NCI-H187 (cell line): Measurements from ENCODE around the gene GALM.
"Not testable (repeated sequence)": the region's sequence is repeated elsewhere in the genome, so short reads cannot be mapped to it uniquely, and the experiment has no call there.

Source experiments
- DNase-seq, 2 experiments: peaks; one replicate each; lab custom pipeline; 2025; lab: John Stamatoyannopoulos, UW

The GALM gene

DNA sequence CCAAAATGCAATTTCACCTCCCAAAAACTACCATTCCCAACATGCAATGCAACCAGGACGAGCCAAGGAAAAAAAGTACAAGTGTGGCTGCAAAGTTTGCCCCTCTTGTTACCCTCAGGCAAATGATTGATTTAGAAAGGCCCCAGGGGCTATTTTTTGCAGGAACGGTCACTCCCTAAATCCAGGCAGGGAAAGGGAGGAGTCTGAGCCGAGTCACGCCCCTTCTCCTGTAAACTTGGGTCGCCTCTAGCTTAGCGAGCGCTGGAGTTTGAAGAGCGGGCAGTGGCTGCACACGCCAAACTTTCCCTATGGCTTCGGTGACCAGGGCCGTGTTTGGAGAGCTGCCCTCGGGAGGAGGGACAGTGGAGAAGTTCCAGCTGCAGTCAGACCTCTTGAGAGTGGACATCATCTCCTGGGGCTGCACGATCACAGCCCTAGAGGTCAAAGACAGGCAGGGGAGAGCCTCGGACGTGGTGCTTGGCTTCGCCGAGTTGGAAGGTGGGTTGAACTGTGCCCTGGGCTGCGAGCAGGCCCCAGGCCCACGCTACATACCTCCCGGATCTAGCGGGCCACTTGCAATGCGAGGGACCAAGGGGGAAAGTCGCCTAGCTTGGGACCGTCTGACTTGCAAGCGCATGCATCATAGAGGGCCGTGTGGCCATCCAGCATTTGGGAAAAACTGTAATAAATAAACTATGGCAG is at the start of gene GALM:
Gene GALM, plus strand, starts transcription at position 261 of the 702 bp plus-strand sequence. Its CDS starts 48 bp downstream, at position 309.
- DNase-seq: peak; percentile 58

DNA sequence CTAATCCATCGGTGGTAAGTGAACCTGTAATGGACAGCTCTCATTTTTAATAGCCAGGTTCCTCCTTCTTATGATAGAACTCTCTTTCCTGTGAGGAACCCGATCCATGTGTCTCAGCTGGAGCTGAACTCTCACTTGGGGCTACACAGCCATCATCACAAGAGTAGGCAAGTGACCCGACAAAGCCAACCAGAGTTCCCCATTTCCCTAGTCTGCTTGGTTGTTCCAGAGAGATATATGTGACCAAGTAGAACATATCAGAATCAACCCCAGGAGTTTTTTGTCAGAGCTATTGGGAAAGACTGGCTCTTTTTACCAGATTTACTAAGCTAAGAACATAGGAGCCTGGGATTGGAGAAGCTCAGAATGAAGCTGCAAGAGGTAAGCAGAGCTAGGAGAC is 48.6 kb upstream of the GALM start:
- no peak for DNase-seq

DNA sequence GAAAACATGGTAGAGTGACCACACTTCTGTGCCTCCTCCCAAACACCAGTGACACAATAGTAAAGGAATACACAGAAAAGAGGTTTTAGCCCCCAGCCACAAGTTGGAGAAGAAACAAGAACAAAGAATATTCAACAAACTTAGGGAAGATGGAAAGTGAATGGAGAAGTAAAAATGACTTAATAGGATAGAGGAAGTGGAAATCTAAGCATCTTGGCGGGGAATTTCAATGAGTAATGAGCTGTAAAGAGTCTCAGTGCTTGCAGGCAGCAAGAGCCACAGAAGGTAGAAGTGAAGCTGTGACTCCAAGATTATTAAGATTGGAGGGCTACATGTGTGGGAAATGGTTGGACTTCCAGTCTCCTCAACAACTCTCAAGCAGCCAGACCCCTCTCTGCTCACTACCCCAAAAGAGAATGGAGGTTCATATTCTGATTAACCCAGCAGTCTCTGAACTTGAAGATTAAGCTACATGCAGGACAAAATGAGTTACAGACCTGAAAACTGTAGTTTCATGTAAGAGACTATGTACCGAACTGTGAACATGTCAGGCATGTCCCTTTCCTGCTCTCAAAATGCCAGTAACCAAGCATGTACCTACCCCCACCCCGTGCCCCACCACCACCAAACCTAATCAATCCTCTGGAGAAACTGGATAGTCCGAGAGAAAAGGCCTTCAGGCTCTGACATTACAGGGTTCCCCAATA is 46.3 kb upstream of the GALM start:
- DNase-seq: no peak

DNA sequence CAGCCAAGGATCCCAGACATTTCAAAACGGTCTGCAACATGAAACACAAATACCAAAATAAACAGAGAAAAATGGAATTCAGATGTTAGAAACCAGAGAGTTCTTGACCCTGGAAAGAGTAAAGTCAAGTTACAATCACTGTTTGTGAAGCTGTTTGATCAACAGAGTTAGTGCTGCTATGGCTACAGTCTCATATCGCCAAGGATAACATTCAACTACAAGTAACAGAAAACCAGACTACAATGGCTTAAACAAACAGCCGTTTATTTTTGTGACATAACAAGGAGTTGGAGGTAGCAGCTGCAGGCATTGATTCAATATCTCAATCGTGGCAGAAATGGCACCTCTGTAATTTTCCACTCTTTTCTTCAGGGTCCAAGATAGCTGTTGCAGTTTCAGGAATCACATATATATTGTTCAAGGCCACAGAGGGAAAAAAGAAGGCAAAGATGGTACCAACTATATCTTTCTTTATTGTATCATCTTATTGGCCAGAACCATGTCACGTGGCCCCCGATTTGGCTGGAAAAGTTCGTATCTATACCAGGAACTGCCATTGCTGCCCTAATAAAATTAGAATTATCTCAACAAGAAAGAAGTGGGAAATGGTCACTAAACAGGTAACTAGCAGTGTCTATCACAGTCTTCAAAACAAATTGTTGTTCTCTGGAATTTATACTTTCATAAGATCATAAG is 45.5 kb upstream of the GALM start:
- DNase-seq: no peak

DNA sequence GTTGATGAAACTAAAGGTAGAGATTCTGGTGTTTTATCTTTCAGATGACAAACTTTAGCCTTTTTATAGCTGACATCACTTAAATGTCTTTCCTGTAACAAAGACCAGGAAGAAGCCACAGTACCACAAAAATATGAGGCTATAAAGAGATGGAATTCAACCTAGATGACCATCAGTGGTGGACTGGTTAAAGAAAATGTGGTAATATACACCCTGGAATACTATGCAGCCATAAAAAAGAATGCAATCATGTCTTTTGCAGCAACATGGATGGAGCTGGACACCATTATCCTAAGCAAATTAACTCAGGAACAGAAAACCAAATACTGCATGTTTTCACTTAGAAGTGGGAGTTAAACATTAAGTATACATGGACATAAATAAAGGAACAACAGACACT is 44.9 kb upstream of the GALM start:
- no peak for DNase-seq

DNA sequence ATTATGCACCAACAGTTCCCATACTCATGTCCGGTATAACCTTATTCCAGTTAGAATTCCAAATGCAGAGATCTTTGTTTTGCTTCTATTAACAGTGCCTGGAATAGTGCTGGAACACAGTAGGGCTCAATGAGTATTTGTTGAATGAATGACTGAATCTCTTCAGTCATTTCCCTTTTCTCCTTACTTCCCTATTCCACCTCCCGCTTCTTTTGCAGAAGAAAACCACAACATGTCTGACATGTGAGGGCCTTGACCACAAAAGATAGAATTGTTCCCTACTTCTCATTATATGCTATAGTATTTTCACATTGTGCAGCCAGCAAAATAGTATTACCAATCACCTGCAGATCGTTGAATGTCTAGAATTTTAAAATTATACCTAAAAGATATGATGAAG is 43.7 kb upstream of the GALM start:
- no peak for DNase-seq

DNA sequence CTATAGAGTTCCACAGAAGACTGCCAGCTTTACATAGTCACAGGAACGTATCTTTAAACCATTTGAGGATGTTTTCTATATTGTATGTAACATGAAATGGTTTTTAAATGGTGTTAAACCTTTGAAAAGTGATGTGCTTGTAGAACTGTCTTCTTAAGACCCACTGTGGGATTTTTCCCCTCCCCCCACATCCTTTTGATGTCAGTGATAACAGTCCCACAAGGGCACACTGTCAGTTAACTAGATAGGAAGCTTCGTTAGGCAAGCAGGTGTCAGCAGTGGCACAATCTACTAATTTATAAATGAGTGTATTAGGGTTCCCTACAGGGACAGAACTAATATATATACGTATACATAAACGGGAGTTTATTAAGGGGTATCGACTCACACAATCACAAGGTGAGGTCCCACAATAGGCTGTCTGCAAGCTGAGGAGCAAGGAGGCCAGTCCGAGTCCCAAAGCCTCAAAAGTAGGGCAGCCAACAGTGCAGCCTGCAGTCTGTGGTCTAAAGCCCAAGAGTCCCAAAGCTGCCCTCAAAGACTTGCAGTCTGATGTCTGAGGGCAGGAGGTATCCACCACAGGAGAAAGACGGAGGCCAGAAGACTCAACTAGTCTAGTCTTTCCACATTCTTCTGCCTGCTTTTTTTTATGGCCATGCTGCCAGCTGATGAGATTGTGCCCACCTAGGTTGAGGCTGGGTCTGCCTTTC is 39.4 kb upstream of the GALM start:
- DNase-seq: no peak

DNA sequence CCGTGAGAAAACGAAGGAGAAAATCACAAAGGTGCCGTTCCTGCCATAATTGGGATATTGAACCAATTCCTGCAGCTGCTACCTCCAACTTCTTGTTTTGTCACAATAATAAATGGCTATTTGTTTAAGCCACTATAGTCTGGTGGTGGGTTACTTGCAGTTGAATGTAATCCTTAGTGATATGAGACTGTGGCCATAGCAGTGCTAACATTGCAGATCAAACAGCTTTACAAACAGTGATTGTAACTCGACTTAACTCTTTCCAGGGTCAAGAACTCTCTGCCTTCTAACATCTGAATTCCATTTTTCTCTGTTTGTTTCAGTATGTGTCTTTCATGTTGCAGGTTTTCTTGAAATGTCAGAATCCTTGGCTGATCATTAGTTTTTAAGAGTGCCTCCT is 38.5 kb upstream of the GALM start:
- DNase-seq: no peak

DNA sequence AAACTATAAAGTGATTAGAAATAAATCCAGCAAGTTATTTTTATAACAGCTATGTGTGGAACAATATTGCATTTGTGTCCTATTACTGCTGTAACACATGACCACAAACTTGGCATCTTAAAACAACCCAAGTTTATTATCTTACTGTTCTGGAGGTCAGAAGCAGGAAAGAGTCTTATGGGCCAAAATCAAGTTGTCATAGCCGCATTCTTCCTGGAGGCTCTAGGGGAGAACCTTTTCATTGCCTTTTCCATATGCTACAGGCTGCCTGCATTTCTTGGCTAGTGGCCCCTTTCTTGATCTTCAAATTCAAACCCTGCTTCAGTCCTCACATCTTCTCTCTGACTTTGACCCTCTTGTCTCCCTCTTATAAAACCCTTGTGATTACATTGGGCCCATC is 36.2 kb upstream of the GALM start:
- no peak for DNase-seq

DNA sequence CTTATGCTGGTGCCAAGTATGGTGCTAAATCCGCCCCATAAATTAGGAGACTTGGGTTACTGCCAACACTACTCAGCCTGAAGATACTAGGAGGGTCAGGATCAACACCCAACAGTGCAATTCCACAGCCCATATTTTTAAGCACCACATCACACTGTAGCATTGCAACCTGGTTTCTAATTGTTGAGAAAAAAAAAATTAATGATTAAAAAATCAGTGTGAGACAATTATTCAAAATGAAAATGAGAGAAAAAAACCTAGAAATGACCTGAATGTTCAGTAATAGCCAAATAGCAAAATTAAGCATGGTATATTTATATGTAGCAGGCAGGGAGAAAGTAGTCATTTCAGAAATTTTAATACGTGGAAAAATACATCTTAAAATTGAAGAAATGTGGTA is 33.9 kb upstream of the GALM start:
- no peak for DNase-seq

DNA sequence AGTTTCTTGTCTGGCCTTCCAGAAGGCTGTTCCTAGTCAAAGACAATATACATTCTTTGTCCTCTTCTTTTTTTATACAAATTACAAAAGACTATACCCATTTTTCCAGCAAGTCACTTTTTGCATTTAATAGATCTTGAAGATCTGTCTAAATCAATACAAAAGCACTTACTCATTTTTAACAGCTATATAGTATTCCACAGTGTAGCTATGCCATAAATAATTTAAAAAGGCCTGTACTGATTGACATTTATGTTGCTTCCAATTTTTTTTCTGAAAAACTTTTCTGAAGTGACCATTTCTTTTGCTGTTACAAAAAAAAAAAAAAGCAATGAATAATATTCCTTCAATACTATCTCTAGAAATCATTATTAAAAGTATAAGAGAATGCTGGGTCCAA is 32.9 kb upstream of the GALM start:
- no peak for DNase-seq

DNA sequence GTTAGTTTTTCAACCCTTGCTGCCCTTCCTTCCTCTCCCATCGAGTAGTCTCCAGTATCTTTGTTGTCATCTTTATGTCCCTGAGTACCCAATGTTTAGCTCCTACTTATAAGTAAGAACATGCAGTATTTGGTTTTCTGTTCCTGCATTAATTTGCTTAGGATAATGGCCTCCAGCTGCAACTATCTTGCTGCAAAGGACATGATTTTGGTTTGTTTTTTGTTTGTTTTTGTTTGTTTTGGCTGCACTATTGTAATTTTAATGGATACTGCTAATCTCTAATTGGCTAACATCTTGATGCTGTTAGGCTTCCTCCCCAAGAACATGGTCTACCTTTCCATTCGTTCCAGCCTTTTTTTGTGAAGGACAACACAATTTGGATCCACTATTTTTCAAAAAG is 32.0 kb upstream of the GALM start:
- no peak for DNase-seq

DNA sequence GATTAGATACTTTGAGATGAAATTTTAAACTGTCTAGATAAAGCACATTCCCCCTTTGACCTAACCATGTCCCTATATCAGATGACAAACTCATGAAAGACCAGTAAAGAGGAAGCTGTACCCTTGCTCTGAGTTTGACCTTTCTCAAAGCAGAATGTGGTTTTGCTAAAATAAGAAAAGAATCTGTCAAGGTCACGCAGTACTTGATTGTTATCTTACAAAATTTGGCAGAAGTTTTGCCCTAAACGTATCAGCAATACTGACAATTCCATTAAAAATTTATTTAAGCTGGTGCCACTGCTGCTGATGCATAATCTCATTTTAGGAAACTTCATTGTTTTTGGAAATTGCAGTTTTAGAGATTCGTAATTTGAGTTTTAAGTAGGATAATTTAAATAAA is 31.2 kb upstream of the GALM start:
- no peak for DNase-seq

DNA sequence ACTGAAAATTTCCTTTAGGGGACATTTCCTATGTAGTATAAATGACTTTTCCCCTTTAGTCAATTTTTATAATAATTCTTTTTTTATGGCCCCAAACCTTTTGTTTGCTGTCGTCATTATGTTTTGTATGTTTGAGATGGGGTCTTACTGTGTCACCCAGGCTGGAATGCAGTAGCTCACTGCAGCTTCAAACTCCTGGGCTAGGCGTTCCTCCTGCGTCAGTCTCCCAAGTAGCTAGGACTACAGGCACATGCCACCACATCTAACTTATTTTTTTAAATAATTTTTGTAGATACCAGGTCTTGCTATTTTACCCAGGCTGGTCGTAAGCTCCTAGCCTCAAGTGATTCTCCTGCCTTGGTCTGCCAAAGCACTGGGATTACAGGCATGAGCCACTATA is 30.8 kb upstream of the GALM start:
- DNase-seq: no peak

DNA sequence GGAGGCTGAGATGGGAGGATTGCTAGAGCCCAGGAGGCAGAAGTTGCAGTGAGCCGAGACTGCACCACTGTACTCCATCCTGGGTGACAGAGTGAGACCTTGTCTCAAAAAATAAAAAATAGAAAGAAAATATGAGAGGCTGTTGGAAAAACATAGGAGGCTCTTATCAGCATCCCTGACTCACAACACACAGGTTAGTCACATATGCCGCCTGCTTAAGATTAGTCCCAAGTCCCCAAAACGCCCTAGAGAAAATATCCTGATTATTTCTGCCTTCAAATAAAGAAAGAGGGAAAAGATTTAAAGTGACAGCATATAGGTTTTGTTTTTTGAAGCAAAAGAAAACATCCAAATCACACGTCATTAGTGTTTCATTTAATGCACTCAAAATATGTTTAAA is 29.8 kb upstream of the GALM start:
- DNase-seq: no peak

DNA sequence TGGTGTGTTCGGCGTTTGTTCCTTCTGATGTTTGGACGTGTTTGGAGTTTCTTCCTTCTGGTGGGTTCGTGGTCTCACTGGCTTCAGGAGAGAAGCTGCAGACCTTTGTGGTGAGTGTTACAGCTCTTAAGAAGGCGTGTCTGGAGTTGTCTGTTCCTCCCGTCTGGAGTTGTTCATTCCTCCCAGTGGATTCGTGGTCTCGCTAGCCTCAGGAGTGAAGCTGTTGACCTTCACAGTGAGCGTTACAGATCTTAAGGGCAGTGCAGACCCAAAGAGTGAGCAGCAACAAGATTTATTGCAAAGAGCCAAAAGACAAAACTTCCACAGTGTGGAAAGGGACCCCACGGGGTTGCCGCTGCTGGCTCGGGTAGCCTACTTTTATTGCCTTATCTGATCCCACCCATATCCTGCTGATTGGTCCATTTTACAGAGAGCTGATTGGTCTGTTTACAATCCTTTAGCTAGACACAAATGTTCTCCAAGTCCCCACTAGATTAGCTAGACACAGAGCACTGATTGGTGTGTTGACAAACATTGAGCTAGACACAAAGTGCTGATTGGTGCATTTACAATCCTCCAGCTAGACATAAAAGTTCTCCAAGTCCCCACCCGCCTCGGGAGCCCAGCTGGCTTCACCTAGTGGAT is 23.4 kb upstream of the GALM start:
- DNase-seq: not testable (repeated sequence)

DNA sequence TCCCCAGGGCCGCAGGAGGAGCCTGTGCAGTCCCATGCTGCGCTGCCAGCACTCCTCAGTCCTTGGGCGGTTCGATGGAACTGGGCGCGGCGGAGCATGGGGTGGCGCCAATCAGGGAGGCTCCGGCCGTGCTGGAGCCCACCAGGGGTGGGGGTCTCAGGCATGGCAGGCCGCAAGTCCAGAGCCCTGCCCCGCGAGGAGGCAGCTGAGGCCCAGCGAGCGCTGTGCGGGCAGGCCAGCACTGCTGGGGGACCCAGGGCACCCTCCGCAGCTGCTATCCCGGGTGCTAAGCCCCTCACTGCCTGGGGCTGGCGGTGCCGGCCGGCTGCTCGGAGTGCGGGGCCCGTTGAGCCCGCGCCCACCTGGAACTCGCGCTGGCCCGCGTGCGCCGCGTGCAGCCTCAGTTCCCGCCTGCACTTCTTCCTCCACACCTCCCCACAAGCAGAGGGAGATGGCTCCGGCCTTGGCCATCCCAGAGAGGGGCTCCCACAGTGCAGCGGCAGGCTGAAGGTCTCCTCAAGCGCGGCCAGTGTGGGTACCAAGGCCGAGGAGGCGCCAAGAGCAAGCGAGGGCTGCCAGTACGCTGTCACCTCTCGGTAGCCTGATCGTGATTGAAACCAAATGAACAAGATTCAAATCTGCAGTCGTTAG is 22.8 kb upstream of the GALM start:
- no peak for DNase-seq

DNA sequence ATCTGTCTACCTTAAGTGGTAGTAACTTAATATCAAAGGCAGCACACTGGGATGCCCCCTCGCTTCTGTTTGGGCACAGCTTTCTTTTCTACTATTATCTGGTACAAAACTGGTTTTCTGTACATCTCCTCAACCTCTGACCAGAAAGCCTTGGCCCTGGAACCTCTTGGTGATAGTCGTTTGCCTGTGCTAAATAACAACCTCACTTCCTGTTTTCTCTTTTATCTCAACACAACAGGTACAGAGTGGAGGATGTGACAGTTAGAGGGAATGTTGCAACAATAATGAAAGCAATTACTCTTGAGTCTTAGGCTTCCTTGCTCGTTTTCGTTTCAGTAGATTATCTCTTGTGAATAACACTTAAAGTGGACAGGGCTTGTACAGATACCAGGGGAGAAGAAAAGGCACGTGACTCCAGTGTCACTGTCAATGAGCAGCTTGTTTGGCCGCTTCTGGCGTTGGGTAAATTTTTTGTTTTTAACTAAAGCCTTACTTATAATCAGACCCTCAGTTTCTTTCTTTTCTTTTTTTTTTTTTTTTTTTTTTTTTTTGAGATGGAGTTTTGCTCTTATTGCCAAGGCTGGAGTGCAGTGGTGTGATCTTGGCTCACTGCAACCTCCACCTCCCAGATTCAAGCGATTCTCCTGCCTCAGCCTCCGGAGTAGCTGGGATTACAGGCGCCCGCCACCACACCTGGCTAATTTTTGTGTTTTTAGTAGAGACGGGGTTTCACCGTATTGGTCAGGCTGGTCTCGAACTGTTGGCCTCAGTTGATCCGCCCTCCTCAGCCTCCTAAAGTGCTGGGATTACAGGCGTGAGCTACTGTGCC is 22.0 kb upstream of the GALM start:
- not testable (repeated sequence) for DNase-seq

DNA sequence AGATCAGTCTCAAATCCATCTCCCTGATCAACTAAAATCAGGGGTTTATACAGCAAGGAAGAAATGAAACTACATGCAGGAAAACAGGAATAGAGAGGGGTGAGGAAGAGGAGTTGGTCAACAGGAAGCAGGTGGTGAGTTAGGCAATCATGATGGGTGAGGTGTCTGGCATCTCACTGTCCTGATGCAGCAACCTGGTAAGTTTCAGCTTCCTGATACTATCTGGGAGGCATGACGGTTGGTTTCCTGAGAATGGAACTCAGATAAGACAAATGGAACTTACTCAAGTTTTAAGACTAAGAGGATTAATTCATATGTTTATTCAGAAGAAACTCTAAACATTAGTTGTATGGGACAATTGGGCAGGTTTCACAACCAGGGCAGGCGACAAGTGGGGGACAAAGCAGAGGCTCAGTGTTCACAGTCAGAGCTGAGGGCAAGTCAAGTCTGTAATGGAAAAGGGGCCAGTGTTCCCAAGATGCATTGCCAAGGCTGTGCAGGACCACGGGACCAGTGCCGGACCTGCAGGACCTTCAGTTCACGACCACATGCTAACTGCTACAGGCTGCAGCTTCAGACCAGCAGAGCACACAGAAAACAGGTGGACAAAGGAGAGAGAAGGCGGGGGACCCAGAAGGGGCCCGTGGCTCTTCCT is 17.7 kb upstream of the GALM start:
- no peak for DNase-seq

DNA sequence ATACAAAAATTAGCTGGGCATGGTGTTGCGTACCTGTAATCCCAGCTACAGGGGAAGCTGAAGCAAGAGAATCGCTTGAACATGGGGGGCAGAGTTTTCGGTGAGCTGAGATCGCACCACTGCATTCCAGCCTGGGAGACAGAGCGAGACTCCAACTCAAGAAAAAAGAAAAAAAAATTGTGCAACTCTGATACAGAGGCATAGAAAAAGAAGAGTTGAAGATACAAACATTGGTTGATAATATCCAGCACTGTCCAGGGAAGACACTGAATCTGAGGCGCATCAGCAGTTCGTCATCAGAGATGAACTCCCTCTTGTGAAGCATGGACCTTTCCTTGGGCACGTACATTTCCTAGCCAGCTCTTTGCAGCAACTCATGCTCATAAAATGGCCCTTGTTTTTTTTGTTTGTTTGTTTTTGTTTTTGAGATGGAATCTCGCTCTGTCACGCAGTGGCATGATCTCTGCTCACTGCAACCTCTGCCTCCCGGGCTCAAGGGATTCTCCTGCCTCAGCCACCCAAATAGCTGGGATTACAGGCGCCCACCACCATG is 16.7 kb upstream of the GALM start:
- no peak for DNase-seq
